ENCODE measurements around the gene CDK9. TPM values are rescaled to one million over a fixed set of nuclear protein-coding genes. Genes with fewer than 3 reads are reported as not detected.

Gene CDK9
- polyA plus RNA-seq, 3 donors: 24.9 to 139 (median 26.4) TPM

GRCh38 chr9:127763918-127764384 lies 21.9 kb upstream of the CDK9 start:
- Histone ChIP-seq H3K9me3 (replicated peaks in 1 of 2; ENCODE audit: control insufficient read depth in 1 of 2, insufficient read depth in 1 of 2, low read length in 2 of 2) (no peaks in the 10 kb centered on the region), H3K9ac (ENCODE audit: insufficient read depth, low read length, poor library complexity, severe bottlenecking) (no peak overlapping the region), H3K79me2 (ENCODE audit: insufficient read depth, low read length) (peaks cover 96% of the 10 kb centered on the region), H3K27ac (ENCODE audit: low read depth in 1 of 2, low read length in 2 of 2) (peak overlapping the region; percentile 30 to 66), H4K20me1 (ENCODE audit: insufficient read depth, low read length) (peaks cover 100% of the 10 kb centered on the region), H3K27me3 (ENCODE audit: control insufficient read depth in 2 of 2, insufficient read depth in 2 of 2, low read length in 2 of 2) (no peaks in the 10 kb centered on the region), H3K36me3 (replicated peaks in 1 of 2; ENCODE audit: control insufficient read depth in 1 of 2, insufficient read depth in 2 of 2, low read length in 2 of 2) (peaks cover 61 to 80% of the 10 kb centered on the region in 2 donors), H3K4me1 (ENCODE audit: control insufficient read depth in 1 of 2, insufficient read depth in 2 of 2, low read length in 2 of 2) (peaks cover 41 to 54% of the 10 kb centered on the region in 2 donors), H3K4me3 (replicated peaks in 1 of 3; ENCODE audit: low read depth in 2 of 3, low read length in 3 of 3) (no peak overlapping the region), H3K4me2 (replicated peaks; ENCODE audit: extremely low read depth, low read length, poor library complexity, severe bottlenecking) (no peak overlapping the region), H2AFZ (ENCODE audit: insufficient read depth, low read depth, low read length, poor library complexity, severe bottlenecking) (no peak overlapping the region)
- Mint-ChIP-seq H3K9me3 (no peaks in the 10 kb centered on the region), H3K27me3 (ENCODE audit: low read depth in 3 of 3) (no peaks in the 10 kb centered on the region), H3K4me1 (peaks cover 68% of the 10 kb centered on the region), H3K36me3 (peaks cover 68 to 89% of the 10 kb centered on the region in 2 donors), H3K4me3 (no peak overlapping the region), H3K27ac (peak overlapping the region; percentile 4 to 83 (median 77))
- DNase-seq: peak; percentile 63 to 68 (median 66)
- intact Hi-C loops (cut with micrococcal nuclease): loop anchor here (2.0 to 5.0 kb wide), 2 partner anchors 33 to 107 kb away; no protein-coding TSS in a partner anchor
- WGBS (ENCODE audit: insufficient coverage): 66% methylated on average over 6 of the region's 7 CpGs
- TF ChIP-seq CTCF (IDR thresholded peaks at IDR 0.05): peak; percentile 73

GRCh38 chr9:127765418-127765817 lies 20.4 kb upstream of the CDK9 start:
- Mint-ChIP-seq H3K27ac (peak overlapping the region in 6 of 7 donors; percentile 24 to 73 (median 56)), H3K4me1 (peaks cover 82% of the 10 kb centered on the region), H3K27me3 (ENCODE audit: low read depth in 3 of 3) (peaks cover 0 to 1% (median 0%) of the 10 kb centered on the region in 3 donors), H3K9me3 (no peaks in the 10 kb centered on the region), H3K4me3 (no peak overlapping the region), H3K36me3 (peaks cover 68 to 83% of the 10 kb centered on the region in 2 donors)
- intact Hi-C loops (cut with micrococcal nuclease): loop anchor here in 1 of 2 donors (2.0 kb wide), 1 partner anchor 105 kb away; no protein-coding TSS in a partner anchor
- 100% methylated on average over 1 of the region's 1 CpG for WGBS (ENCODE audit: insufficient coverage)
- no peak overlapping the region for H2AFZ ChIP-seq (ENCODE audit: insufficient read depth, low read depth, low read length, poor library complexity, severe bottlenecking)
- peaks cover 100% of the 10 kb centered on the region for H3K79me2 ChIP-seq (ENCODE audit: insufficient read depth, low read length)
- no peaks in the 10 kb centered on the region for H3K27me3 ChIP-seq (ENCODE audit: control insufficient read depth in 2 of 2, insufficient read depth in 2 of 2, low read length in 2 of 2)
- DNase-seq: no peak
- TF ChIP-seq CTCF (IDR thresholded peaks at IDR 0.05): no peak
- peaks cover 51 to 68% of the 10 kb centered on the region in 2 donors for H3K4me1 ChIP-seq (ENCODE audit: control insufficient read depth in 1 of 2, insufficient read depth in 2 of 2, low read length in 2 of 2)
- H3K9ac ChIP-seq (ENCODE audit: insufficient read depth, low read length, poor library complexity, severe bottlenecking): no peak overlapping the region
- H3K4me2 ChIP-seq (replicated peaks; ENCODE audit: extremely low read depth, low read length, poor library complexity, severe bottlenecking): no peak overlapping the region
- no peak overlapping the region for H3K4me3 ChIP-seq (replicated peaks in 1 of 3; ENCODE audit: low read depth in 2 of 3, low read length in 3 of 3)
- H4K20me1 ChIP-seq (ENCODE audit: insufficient read depth, low read length): peaks cover 100% of the 10 kb centered on the region
- H3K9me3 ChIP-seq (replicated peaks in 1 of 2; ENCODE audit: control insufficient read depth in 1 of 2, insufficient read depth in 1 of 2, low read length in 2 of 2): no peaks in the 10 kb centered on the region
- H3K27ac ChIP-seq (ENCODE audit: low read depth in 1 of 2, low read length in 2 of 2): no peak overlapping the region
- peaks cover 63 to 80% of the 10 kb centered on the region in 2 donors for H3K36me3 ChIP-seq (replicated peaks in 1 of 2; ENCODE audit: control insufficient read depth in 1 of 2, insufficient read depth in 2 of 2, low read length in 2 of 2)
